T-helper 22 cell (primary cell): ENCODE measurements around the gene SLC4A7.

Source experiments
- DNase-seq: peaks from one replicate; pipeline ENCODE4 v3.0.0-alpha.2; 2020; ENCODE audit warnings: low read depth

The SLC4A7 gene

DNA sequence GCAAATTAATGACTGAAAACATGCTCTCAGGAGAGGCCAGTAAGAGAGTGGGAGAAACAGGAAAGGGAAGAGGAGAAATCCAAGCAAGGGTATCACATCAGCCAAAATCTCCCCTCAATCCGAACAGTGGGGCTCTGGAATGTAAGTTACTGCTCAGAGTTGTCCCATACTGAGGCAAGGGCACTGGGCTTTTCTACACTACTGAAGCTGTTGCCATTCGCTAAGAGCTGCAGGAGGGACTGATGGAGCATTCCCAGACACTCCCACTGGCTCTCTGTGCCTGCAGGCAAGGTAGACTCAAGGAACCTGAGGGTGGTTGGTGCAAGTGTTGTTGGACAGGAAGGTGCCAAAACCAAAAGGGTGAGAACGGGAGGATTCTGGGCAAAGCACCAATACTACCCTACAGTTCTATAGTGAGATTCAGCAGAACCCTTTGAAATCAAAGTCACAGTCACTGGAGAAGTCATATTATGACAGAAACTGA is 161.1 kb downstream of the SLC4A7 start:
- DNase-seq = no peak
